ENCODE results near the gene FAM136A. TPM values are rescaled to one million over a fixed set of nuclear protein-coding genes. Genes with fewer than 3 reads are reported as not detected.

The FAM136A gene
- total and polyA plus RNA-seq, 2 of the 4 experiments (the other 2 are of a cell fraction) = 19.9 to 28.1 TPM

- Histone ChIP-seq H2BK15ac (ENCODE audit: low read depth, low read length) (no peak overlapping the region), H3K4me3 (ENCODE audit: insufficient read depth, low read depth, low read length) (no peak overlapping the region), H3K9me1 (ENCODE audit: insufficient read depth, low read length) (no peaks in the 10 kb centered on the region), H2AK5ac (ENCODE audit: low read depth, low read length) (no peak overlapping the region), H2BK120ac (ENCODE audit: low read depth, low read length) (no peak overlapping the region), H3K9ac (ENCODE audit: low read depth, low read length) (no peak overlapping the region), H3K18ac (ENCODE audit: low read depth, low read length) (no peak overlapping the region), H3K23ac (ENCODE audit: low read depth, low read length) (no peak overlapping the region), H3K36me3 (ENCODE audit: control insufficient read depth, insufficient read depth, low read length) (no peaks in the 10 kb centered on the region), H3K4ac (ENCODE audit: low read depth, low read length) (no peak overlapping the region), H2BK5ac (ENCODE audit: low read depth, low read length, poor library complexity, severe bottlenecking) (no peak overlapping the region), H2AFZ (replicated peaks; ENCODE audit: low read length, poor library complexity) (no peak overlapping the region), H3K9me3 (ENCODE audit: control insufficient read depth, insufficient read depth, low read length) (no peaks in the 10 kb centered on the region), H4K91ac (ENCODE audit: insufficient read depth, low read depth, low read length) (no peak overlapping the region), H3K79me1 (ENCODE audit: low read depth in 1 of 2, low read length in 2 of 2) (no peaks in the 10 kb centered on the region), H4K8ac (ENCODE audit: low read depth in 2 of 2, low read length in 2 of 2) (no peak overlapping the region), H3K4me1 (ENCODE audit: control insufficient read depth, insufficient read depth, low read length) (no peaks in the 10 kb centered on the region), H3K14ac (replicated peaks; ENCODE audit: low read depth, low read length) (no peak overlapping the region), H3K56ac (ENCODE audit: extremely low read depth, insufficient read depth, low read length) (no peak overlapping the region), H3K27me3 (ENCODE audit: control insufficient read depth, insufficient read depth, low read length) (peaks cover 5% of the 10 kb centered on the region; the same call in 1 of the 2 replicates), H3K4me2 (ENCODE audit: low read depth, low read length) (no peak overlapping the region), H2AK9ac (replicated peaks; ENCODE audit: low read depth, low read length, poor library complexity) (no peak overlapping the region), H2BK20ac (ENCODE audit: low read depth, low read length) (no peak overlapping the region), H4K20me1 (ENCODE audit: insufficient read depth, low read length) (no peaks in the 10 kb centered on the region), H4K5ac (ENCODE audit: low read depth, low read length) (no peak overlapping the region), H3K27ac (ENCODE audit: insufficient read depth, low read length) (no peak overlapping the region)
- intact Hi-C loops (cut with micrococcal nuclease) = no loop called here
- dilution Hi-C loops (cut with HindIII; ENCODE audit: low sequenced_read_pairs, unreplicated experiment) = no loop called here
- CTCF ChIA-PET = no interaction called here
- no TSS peak for BruUV-seq (replicated peaks)
- no peak for DNase-seq
- in situ Hi-C loops (cut with MboI; ENCODE audit: low sequenced_read_pairs) = no loop called here
- WGBS, 2 experiments (ENCODE audit: extremely low coverage in 2 of 2, insufficient read length in 1 of 2) = no CpG with 5 or more reads among the region's 3 CpGs
- TF ChIP-seq CTCF (conservative IDR thresholded peaks at IDR 0.05; ENCODE audit: low read depth, low read length) = no peak
- no peak for TF ChIP-seq ELK1 (IDR thresholded peaks at IDR 0.05; ENCODE audit: borderline replicate concordance, low read depth, low read length)
- no peak for TF ChIP-seq SMC3 (IDR thresholded peaks at IDR 0.05; ENCODE audit: low read depth, low read length)
- no peak for TF ChIP-seq FOS (IDR thresholded peaks at IDR 0.05; ENCODE audit: low read depth, low read length)
- no peak for TF ChIP-seq NFE2L2 (IDR thresholded peaks at IDR 0.05; ENCODE audit: low read depth, low read length)
- no peak for TF ChIP-seq MAZ (IDR thresholded peaks at IDR 0.05; ENCODE audit: borderline replicate concordance, low read depth, low read length)
- TF ChIP-seq USF2 (IDR thresholded peaks at IDR 0.05; ENCODE audit: low read depth, low read length) = no peak
- ATAC-seq (ENCODE audit: low read depth) = no peak
- POLR2A ChIA-PET (ENCODE audit: unreplicated experiment) = no interaction called here
Measured at GRCh38 chr2:70310899-70311298, 9.0 kb upstream of the FAM136A start.

All from IMR-90 (cell line).